Measurements from ENCODE around the gene HEXIM1.

DNA sequence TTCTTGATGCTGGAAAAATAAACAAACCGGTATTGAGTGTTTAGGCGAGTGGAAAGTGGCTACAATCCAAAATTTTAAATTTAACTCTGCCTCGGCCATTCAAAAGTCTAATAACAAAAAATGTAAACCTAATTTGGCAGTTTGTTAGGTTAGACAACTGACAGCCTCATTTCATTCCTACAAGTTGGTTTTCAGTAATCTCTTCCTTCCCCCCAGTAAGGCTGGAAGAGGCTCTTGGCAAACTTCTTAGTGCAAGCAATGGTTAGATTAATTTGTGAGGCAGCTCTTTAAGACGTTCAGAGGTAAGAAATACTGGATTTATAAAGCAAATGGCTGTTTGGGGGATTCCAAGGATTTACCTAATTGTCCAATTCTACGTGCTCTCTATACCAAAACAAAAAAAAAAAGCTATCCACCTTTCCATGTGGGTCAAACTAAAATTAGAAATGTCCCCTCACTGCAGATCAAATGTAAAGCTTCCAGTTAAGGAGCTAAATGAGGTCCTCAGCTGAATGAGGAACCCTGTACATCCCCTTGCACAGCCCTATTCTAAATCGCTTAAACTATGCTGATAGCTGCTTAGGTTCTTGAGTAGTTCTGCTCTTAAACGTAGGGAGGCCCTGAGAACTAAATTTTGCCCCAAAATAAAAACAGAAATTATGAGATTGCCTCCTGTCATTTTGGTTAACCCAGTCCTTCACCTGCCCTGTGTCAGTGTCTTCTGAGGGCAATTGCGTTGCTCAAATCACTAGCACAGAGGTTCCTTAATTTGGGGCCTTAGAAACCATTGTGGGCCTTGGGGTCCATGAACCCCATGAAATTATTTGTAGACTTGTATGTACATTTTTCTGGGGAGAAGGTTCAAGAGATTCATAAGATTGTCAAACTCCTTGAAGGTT, 2.9 kb downstream of the HEXIM1 start:
- TF ChIP-seq GATA2 (IDR thresholded peaks at IDR 0.05; ENCODE audit: low read depth, low read length) (no peak), GATA3 (IDR thresholded peaks at IDR 0.05; ENCODE audit: low read depth, low read length) (no peak)
